DMS53 treated with DMSO at 0.1 percent for 48 hours (cell line): ENCODE results near the gene SYNDIG1L.

ENCODE experiments used
- DNase-seq: peaks from one replicate; lab custom pipeline; 2025; ENCODE audit not compliant: unreplicated experiment; lab: John Stamatoyannopoulos, UW

Gene SYNDIG1L

GRCh38 chr14:74429991-74430390 lies 4.0 kb upstream of the SYNDIG1L start:
- no peak for DNase-seq

- DNase-seq, result no peak
These were observed 3.2 kb upstream of the SYNDIG1L start for GRCh38 chr14:74429221-74429691.

- no peak for DNase-seq
These were observed 1.6 kb upstream of the SYNDIG1L start for GRCh38 chr14:74427651-74428050.

- DNase-seq, result no peak
These were observed 347 bp downstream of the SYNDIG1L start for GRCh38 chr14:74425525-74426201.

- DNase-seq, result no peak
These were observed 1.4 kb downstream of the SYNDIG1L start for GRCh38 chr14:74424606-74425005.

GRCh38 chr14:74423246-74423645 lies 2.8 kb downstream of the SYNDIG1L start:
- no peak for DNase-seq

- DNase-seq, result no peak
These were observed 4.0 kb downstream of the SYNDIG1L start for GRCh38 chr14:74421981-74422380.

- DNase-seq, result no peak
These were observed 6.9 kb downstream of the SYNDIG1L start for GRCh38 chr14:74419086-74419485.

- no peak for DNase-seq
These were observed 8.0 kb downstream of the SYNDIG1L start for GRCh38 chr14:74418031-74418430.

GRCh38 chr14:74417611-74418010 lies 8.4 kb downstream of the SYNDIG1L start:
- DNase-seq, result no peak

GRCh38 chr14:74417201-74417600 lies 8.8 kb downstream of the SYNDIG1L start:
- DNase-seq, result no peak

- no peak for DNase-seq
These were observed 10.9 kb downstream of the SYNDIG1L start for GRCh38 chr14:74415115-74415437.

- no peak for DNase-seq
These were observed 11.5 kb downstream of the SYNDIG1L start for GRCh38 chr14:74414403-74415114.

- DNase-seq, result no peak
These were observed 12.4 kb downstream of the SYNDIG1L start for GRCh38 chr14:74413627-74414026.

GRCh38 chr14:74412753-74413152 lies 13.3 kb downstream of the SYNDIG1L start:
- DNase-seq, result no peak

GRCh38 chr14:74411671-74412070 lies 14.3 kb downstream of the SYNDIG1L start:
- no peak for DNase-seq

- no peak for DNase-seq
These were observed 16.6 kb downstream of the SYNDIG1L start for GRCh38 chr14:74409441-74409840.

- no peak for DNase-seq
These were observed 17.1 kb downstream of the SYNDIG1L start for GRCh38 chr14:74408870-74409269.

GRCh38 chr14:74407801-74408154 lies 18.2 kb downstream of the SYNDIG1L start:
- DNase-seq, result no peak

GRCh38 chr14:74407021-74407800 lies 18.8 kb downstream of the SYNDIG1L start:
- no peak for DNase-seq

GRCh38 chr14:74405663-74406062 lies 20.3 kb downstream of the SYNDIG1L start:
- no peak for DNase-seq

GRCh38 chr14:74404435-74404834 lies 21.6 kb downstream of the SYNDIG1L start:
- DNase-seq, result no peak
